ENCODE data around the gene LRRC56. TPM values are rescaled to one million over a fixed set of nuclear protein-coding genes. Genes with fewer than 3 reads are reported as not detected.

LRRC56 gene
- total and polyA plus RNA-seq, 2 of the 13 experiments (the other 11 are each of a cell fraction or from before 2014, with no cell fraction given) = 0.11 to 0.29 TPM

GRCh38 chr11:575996-576768, 38.9 kb downstream of the LRRC56 start, which contains the start of gene PHRF1 (continued):
- no peak for TF ChIP-seq ZBTB44 (CRISPR knock-in tag; IDR thresholded peaks at IDR 0.05)
- no peak for TF ChIP-seq ZBTB8A (CRISPR knock-in tag; IDR thresholded peaks at IDR 0.05; ENCODE audit: borderline replicate concordance, low read depth)
- TF ChIP-seq ELF1 (CRISPR knock-in tag; IDR thresholded peaks at IDR 0.05) = peak; percentile 93
- TF ChIP-seq ZNF746 (CRISPR knock-in tag; IDR thresholded peaks at IDR 0.05) = peak; percentile 39; the same call in 1 of the 2 replicates
- no peak for TF ChIP-seq ATF5 (CRISPR knock-in tag; IDR thresholded peaks at IDR 0.05; ENCODE audit: low read depth)
- TF ChIP-seq ARNTL (CRISPR knock-in tag; IDR thresholded peaks at IDR 0.05) = no peak
- 0 out of 2 replicates have a peak, but pooled peaks have one; percentile 21 for TF ChIP-seq HES4 (CRISPR knock-in tag; IDR thresholded peaks at IDR 0.05; ENCODE audit: borderline replicate concordance)
- TF ChIP-seq ZNF24 (IDR thresholded peaks at IDR 0.05) = peak; percentile 72; the same call in 1 of the 2 replicates
- TF ChIP-seq ZNF121 (CRISPR knock-in tag; IDR thresholded peaks at IDR 0.05) = no peak
- peak; percentile 20; the same call in 1 of the 2 replicates for TF ChIP-seq ARID5B (CRISPR knock-in tag; IDR thresholded peaks at IDR 0.05)
- TF ChIP-seq MXD3 (CRISPR knock-in tag; IDR thresholded peaks at IDR 0.05) = peak; percentile 54; the same call in 1 of the 2 replicates
- TF ChIP-seq HNRNPL (IDR thresholded peaks at IDR 0.05; ENCODE audit: low read depth, low read length) = no peak
- no peak for TF ChIP-seq BRD4 (CRISPR knock-in tag; IDR thresholded peaks at IDR 0.05)
- TF ChIP-seq MEF2D (CRISPR knock-in tag; IDR thresholded peaks at IDR 0.05) = no peak
- no peak for TF ChIP-seq ZNF660 (CRISPR knock-in tag; IDR thresholded peaks at IDR 0.05; ENCODE audit: borderline replicate concordance, low read depth)
- TF ChIP-seq HDAC6 (IDR thresholded peaks at IDR 0.05; ENCODE audit: low read depth, low read length) = no peak
- no peak for TF ChIP-seq ZNF460 (CRISPR knock-in tag; IDR thresholded peaks at IDR 0.05; ENCODE audit: borderline replicate concordance)
- TF ChIP-seq NCOR1 (IDR thresholded peaks at IDR 0.05; ENCODE audit: borderline replicate concordance, low read length) = no peak
- TF ChIP-seq PLRG1 (conservative IDR thresholded peaks at IDR 0.05) = no peak
- TF ChIP-seq FOXA3 (CRISPR knock-in tag; IDR thresholded peaks at IDR 0.05) = no peak
- TF ChIP-seq ZNF598 (CRISPR knock-in tag; IDR thresholded peaks at IDR 0.05; ENCODE audit: borderline replicate concordance) = no peak
- no peak for TF ChIP-seq ZNF775 (CRISPR knock-in tag; IDR thresholded peaks at IDR 0.05; ENCODE audit: borderline replicate concordance)
- peak; percentile 38 for TF ChIP-seq HDAC1 (CRISPR knock-in tag; IDR thresholded peaks at IDR 0.05)
- no peak for TF ChIP-seq RFX1 (IDR thresholded peaks at IDR 0.05)
